Activated T-cell treated with anti-CD3 and anti-CD28 coated beads for 48 hours (primary cell): ENCODE measurements around the gene CEACAM5.
"Not testable (repeated sequence)": the region's sequence is repeated elsewhere in the genome, so short reads cannot be mapped to it uniquely, and the experiment has no call there.

Experiments used
- DNase-seq: peaks from one replicate; pipeline ENCODE4 v3.0.0-alpha.2; 2020; ENCODE audit warnings: low read depth

Gene CEACAM5

GRCh38 chr19:41740415-41741243 lies 32.2 kb downstream of the CEACAM5 start:
- DNase-seq, result no peak

DNA sequence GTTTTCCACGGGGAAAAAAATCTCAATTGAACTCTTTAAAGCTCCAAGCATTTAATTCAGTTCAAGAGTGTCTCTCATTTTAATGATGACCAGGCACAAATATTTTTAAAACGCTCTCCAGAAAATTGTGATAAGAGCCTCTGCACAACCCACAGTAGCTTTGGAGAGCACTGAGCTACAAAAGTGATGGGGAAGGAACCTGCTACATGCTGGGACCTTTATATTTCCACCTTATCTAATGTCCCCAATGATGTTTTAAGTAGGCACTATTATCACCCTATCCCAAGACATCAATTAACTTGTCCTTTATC lies 32.8 kb downstream of the CEACAM5 start:
- DNase-seq, result no peak

DNA sequence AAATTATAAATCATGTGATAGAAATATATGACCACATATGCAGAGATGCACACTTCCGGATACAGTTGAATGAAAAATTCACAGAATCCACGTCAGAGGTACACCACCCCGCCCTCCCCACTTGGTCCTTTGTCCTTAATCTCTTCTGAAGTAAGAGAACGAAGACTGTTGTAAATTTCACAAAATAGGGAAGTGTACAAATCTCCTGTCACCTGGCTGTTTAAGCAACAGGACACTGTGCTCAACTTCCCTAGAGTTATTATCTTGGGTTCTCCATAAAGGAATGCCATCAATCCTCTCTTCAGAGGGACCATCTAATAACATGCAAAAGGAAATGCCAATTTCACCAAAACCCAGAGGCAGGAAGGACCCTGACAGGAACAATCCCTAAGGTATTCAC lies 36.4 kb downstream of the CEACAM5 start:
- no peak for DNase-seq

DNA sequence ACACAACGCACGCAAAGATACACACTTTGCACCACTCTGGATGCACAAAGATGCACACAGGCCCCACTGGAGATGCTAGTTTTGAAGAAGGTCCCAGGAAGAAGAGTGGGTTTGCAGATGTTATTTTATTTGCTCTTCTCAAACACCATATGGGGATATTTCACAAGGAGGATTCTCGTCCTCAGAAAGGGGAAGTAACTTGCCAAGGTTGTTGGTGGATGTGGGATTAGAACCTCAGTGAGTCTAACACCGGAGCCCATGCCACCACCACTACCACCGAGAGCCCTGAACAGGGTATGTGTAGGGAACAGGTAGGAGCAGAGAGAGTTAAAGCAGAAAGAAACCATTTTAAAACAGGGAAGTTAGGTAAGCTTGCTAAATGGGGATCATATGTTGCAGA lies 37.3 kb downstream of the CEACAM5 start:
- no peak for DNase-seq

GRCh38 chr19:41746593-41747227 lies 38.3 kb downstream of the CEACAM5 start:
- peak; percentile 37 for DNase-seq

DNA sequence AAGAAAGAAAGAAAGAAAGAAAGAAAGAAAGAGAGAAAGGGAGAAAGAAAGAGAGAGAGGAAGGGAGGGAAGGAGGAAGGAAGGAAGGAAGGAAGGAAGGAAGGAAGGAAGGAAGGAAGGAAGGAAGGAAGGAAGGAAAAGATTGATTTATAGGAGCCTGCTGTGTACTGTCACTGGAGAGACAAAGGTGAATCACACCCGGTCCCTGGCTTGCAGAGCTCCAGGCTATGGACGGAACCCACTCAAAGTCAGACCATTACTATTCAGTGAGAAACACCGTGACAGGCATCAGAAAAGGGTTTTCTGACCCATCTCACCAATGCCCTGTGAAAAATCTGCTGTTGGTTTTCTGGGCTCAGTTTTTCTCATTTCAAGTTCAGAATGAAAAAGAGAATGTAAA lies 39.6 kb downstream of the CEACAM5 start:
- no peak for DNase-seq

DNA sequence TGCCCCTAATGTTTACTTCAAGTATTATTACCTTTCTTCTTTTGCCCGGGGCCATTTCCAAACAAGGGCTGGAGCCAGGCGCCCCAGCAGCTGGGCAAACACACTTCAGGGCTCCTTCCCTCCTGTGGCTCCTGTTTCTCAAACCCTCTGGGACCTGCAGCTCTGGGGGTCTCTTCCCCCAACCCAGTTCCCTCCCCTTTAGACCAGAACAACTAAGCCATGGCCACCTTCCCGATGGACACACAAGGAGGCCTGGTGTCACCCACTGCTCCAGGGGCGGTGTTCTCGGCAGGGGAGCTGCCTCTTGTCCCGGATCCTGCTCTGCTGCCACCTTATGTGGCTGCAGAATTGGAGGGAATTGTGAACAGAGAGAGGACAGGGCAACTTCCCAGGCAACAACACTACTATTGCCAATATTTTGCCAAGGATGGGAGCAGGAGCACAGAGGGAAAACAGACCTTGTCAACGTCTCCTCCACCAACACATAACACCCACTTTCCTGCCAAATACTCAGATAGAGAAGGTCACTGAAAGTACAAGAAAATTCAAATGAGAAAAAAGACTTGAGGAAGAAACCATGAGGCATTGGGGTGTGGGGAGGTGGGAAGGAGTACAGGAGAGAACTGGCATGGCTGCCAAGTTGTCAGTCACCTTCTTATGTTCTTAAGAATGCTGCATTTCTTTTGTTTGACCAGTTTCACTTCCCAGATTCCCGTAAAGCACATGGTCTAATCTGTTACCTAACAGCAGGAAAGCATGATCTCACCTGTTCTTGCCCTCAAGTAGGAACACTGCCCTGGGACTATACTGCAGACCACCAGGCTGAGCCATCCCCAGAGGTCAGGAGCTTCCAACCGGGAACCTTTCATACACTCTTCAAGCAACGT lies 42.1 kb downstream of the CEACAM5 start:
- DNase-seq, result not testable (repeated sequence)

DNA sequence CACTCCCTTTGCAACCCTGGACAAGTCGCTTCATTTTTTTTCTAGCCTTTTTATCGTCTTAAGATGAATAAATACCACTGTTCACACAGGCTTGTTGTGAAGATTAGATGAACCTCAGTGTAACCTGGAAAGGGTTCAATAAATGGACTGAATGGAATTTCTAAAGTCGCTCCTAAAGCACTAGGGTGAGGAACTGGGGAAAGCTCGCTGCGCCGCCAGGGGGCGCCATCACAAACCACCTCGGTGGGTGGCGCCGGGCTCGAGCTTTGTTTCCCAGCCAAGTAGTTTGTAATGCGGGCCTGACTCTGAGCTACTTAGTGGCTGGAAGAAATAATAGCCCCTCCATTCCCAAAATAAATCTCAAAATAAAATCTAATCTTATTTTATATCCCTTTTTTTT lies 44.7 kb downstream of the CEACAM5 start:
- peak; percentile 72 for DNase-seq

GRCh38 chr19:41753936-41754529 lies 45.6 kb downstream of the CEACAM5 start:
- DNase-seq, result peak; percentile 51

GRCh38 chr19:41755328-41755913 lies 47.0 kb downstream of the CEACAM5 start, which contains the start of gene CEACAM6:
Gene CEACAM6 (plus strand): TSS chr19:41755530. CDS start chr19:41755639, 109 bp downstream.
- DNase-seq, result no peak

GRCh38 chr19:41758846-41759245 lies 50.4 kb downstream of the CEACAM5 start:
- DNase-seq, result no peak

GRCh38 chr19:41767115-41767514 lies 58.7 kb downstream of the CEACAM5 start:
- no peak for DNase-seq

DNA sequence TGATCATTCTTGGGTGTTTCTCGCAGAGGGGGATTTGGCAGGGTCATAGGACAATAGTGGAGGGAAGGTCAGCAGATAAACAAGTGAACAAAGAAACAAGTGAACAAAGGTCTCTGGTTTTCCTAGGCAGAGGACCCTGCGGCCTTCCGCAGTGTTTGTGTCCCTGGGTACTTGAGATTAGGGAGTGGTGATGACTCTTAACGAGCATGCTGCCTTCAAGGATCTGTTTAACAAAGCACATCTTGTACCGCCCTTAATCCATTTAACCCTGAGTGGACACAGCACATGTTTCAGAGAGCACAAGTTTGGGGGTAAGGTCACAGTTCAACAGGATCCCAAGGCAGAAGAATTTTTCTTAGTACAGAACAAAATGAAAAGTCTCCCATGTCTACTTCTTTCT lies 59.7 kb downstream of the CEACAM5 start:
- not testable (repeated sequence) for DNase-seq

DNA sequence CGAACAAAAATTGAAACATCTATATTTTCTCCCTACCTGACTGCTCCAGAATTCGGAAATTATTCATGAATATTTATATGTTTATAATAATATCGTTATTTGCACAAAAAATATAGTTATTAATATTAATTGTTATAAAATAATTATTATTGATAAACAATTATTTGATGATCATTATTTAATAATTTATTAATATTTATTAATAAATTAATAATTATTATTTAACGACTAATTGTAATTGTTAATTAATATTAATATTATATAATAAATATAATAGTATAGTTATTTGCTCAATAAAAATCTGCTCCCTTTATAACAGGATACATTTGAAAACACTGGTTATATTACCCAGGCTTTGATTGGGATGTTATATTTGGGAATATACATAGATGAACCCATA lies 61.2 kb downstream of the CEACAM5 start:
- no peak for DNase-seq

DNA sequence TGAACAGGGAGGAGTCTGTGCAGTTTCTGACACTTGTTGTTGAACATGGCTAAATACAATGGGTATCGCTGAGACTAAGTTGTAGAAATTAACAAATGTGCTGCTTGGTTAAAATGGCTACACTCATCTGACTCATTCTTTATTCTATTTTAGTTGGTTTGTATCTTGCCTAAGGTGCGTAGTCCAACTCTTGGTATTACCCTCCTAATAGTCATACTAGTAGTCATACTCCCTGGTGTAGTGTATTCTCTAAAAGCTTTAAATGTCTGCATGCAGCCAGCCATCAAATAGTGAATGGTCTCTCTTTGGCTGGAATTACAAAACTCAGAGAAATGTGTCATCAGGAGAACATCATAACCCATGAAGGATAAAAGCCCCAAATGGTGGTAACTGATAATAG lies 63.0 kb downstream of the CEACAM5 start:
- DNase-seq, result no peak

DNA sequence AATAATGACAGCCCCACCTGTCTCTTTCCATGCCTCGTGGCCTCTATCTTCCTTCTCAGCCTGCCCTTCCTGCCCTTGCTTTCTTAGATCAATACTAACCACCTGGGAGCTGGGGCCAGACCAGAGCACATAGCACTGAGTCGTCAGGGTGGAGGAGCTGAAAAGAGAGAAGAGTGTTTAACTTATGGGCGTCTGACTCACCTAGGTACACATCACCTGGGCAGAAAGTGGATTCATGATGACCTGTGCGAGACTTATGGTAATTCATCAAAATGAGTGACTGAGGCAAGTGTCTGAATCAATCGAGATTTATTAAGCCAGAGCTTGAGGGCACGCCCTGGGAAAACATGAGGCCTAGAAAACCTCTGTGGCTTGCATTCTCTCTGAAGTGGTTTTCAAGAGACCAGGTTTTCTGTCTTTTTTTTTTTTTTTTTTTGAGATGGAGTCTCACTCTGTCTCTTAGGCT lies 66.1 kb downstream of the CEACAM5 start:
- peak; percentile 8 for DNase-seq

- DNase-seq, result no peak
Measured at GRCh38 chr19:41776700-41777099, 68.3 kb downstream of the CEACAM5 start.
